Calu3 (cell line): ENCODE data around the gene ZNF445. TPM values are rescaled to one million over a fixed set of nuclear protein-coding genes. Genes with fewer than 3 reads are reported as not detected.

Experiments
- BruUV-seq: library from RNA; stranded (reverse); fragments of 400-500 nt; replicated peaks from 2 replicates; lab custom pipeline; 2021; lab: Mats Ljungman, UMichigan
- CTCF ChIA-PET: fragments of 300-600 bp; sonication (Branson Sonifier 250); formaldehyde crosslinking; loops from one replicate; lab custom pipeline; 2022; ENCODE audit warnings: antibody characterized with exemption; lab: Charles Lee
- DNase-seq: peaks from one replicate; pipeline ENCODE4 v3.0.0; 2022
- H3K27ac Mint-ChIP-seq: one replicate; pipeline ENCODE4 v1.8.0; 2022; ENCODE audit warnings: mixed read lengths; ENCODE audit not compliant: unreplicated experiment
- H3K27me3 Mint-ChIP-seq: one replicate; pipeline ENCODE4 v1.8.0; 2022; ENCODE audit warnings: mixed read lengths; ENCODE audit not compliant: unreplicated experiment
- H3K36me3 Mint-ChIP-seq: one replicate; pipeline ENCODE4 v1.8.0; 2022; ENCODE audit warnings: mild to moderate bottlenecking, moderate library complexity, mixed read lengths; ENCODE audit not compliant: insufficient read depth, unreplicated experiment
- H3K4me1 Mint-ChIP-seq: one replicate; pipeline ENCODE4 v1.8.0; 2022; ENCODE audit warnings: mild to moderate bottlenecking, low read depth, mixed read lengths; ENCODE audit not compliant: unreplicated experiment
- H3K4me3 Mint-ChIP-seq: one replicate; pipeline ENCODE4 v1.8.0; 2022; ENCODE audit warnings: mild to moderate bottlenecking, low read depth, moderate library complexity, mixed read lengths; ENCODE audit not compliant: unreplicated experiment
- H3K9me3 Mint-ChIP-seq: one replicate; pipeline ENCODE4 v1.8.0; 2022; ENCODE audit warnings: low read depth, mixed read lengths; ENCODE audit not compliant: unreplicated experiment
- intact Hi-C: fragments of 100-400 bp; cut with micrococcal nuclease; formaldehyde crosslinking; loops from one replicate; pipeline ENCODE4 v1.10.0; 2022; ENCODE audit not compliant: unreplicated experiment
- total RNA-seq: library from RNA; stranded (reverse); gene quantifications from 2 replicates; pipeline ENCODE4 v1.2.3, GENCODE V29; 2022
- TF ChIP-seq, protein P1 (sequence below): fragments of 200-600 bp; IDR thresholded peaks from one replicate; pipeline ENCODE4 v1.8.0; 2022; ENCODE audit warnings: antibody characterized with exemption; ENCODE audit not compliant: unreplicated experiment

ZNF445 gene
- total RNA-seq, 1 experiment from 2014 or later: 17.3 TPM

- CTCF ChIA-PET: no interaction called here
- intact Hi-C loops: no loop called here
- TF ChIP-seq, protein P1, sequence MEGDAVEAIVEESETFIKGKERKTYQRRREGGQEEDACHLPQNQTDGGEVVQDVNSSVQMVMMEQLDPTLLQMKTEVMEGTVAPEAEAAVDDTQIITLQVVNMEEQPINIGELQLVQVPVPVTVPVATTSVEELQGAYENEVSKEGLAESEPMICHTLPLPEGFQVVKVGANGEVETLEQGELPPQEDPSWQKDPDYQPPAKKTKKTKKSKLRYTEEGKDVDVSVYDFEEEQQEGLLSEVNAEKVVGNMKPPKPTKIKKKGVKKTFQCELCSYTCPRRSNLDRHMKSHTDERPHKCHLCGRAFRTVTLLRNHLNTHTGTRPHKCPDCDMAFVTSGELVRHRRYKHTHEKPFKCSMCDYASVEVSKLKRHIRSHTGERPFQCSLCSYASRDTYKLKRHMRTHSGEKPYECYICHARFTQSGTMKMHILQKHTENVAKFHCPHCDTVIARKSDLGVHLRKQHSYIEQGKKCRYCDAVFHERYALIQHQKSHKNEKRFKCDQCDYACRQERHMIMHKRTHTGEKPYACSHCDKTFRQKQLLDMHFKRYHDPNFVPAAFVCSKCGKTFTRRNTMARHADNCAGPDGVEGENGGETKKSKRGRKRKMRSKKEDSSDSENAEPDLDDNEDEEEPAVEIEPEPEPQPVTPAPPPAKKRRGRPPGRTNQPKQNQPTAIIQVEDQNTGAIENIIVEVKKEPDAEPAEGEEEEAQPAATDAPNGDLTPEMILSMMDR: no peak
- BruUV-seq: no TSS peak
- Mint-ChIP-seq H3K4me3 (no peak overlapping the region), H3K9me3 (no peaks in the 10 kb centered on the region), H3K27me3 (no peaks in the 10 kb centered on the region), H3K36me3 (no peaks in the 10 kb centered on the region), H3K4me1 (no peaks in the 10 kb centered on the region), H3K27ac (no peak overlapping the region)
- DNase-seq: no peak
Measured at GRCh38 chr3:44427683-44428082, 49.8 kb downstream of the ZNF445 start.

DNA sequence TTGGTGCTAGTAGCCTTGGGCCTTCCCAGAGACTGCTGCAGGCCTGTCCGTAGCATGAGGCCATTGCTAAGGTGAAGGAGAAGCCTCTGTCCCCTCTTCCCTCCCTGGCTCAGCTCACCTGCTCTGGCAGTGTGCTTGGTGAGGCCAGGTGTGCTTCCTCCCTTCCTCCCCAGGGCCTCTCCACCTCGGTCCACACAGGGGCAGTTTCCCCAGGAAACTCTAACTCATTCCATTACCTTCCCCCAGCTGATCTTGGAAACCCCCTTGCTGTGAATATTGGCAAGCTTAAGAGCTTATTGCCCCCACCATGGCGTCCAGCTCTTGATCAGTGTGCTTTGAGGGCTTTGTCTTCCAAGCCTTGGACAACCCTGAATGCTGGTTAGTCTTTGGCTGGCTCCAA is 52.7 kb downstream of the ZNF445 start:
- CTCF ChIA-PET: no interaction called here
- no peaks in the 10 kb centered on the region for H3K4me1 Mint-ChIP-seq
- DNase-seq: no peak
- intact Hi-C loops: no loop called here
- H3K27ac Mint-ChIP-seq: no peak overlapping the region
- no peaks in the 10 kb centered on the region for H3K9me3 Mint-ChIP-seq
- H3K4me3 Mint-ChIP-seq: no peak overlapping the region
- H3K36me3 Mint-ChIP-seq: no peaks in the 10 kb centered on the region
- no peaks in the 10 kb centered on the region for H3K27me3 Mint-ChIP-seq
- no TSS peak for BruUV-seq
- TF ChIP-seq, protein P1: no peak

- Mint-ChIP-seq H3K9me3 (peaks cover 4% of the 10 kb centered on the region), H3K27ac (no peak overlapping the region), H3K4me1 (no peaks in the 10 kb centered on the region), H3K36me3 (no peaks in the 10 kb centered on the region), H3K4me3 (no peak overlapping the region), H3K27me3 (no peaks in the 10 kb centered on the region)
- no TSS peak for BruUV-seq
- TF ChIP-seq, protein P1: no peak
- intact Hi-C loops: no loop called here
- CTCF ChIA-PET: no interaction called here
- no peak for DNase-seq
Measured at GRCh38 chr3:44421280-44421679, 56.2 kb downstream of the ZNF445 start.

DNA sequence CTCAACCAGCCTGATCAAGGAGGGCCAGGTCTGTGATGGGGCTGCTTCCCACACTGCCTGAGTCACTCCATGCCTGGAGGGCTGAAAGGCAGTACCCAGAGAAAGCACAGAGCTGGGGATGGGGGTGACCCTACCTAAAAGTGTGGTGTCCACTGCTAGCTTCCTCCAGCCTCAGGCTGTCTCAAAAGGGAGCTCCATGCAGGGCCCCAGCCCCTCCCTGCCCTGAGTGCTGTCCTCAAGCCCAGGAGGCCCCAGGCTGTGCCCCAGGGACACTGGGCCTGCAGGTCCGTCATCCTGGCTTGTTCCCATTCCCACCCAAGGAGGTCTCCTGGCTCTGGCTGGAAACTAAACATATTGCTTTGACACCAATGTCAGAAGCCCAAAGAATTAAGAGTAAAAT is 56.8 kb downstream of the ZNF445 start:
- Mint-ChIP-seq H3K36me3 (no peaks in the 10 kb centered on the region), H3K27ac (no peak overlapping the region), H3K4me3 (no peak overlapping the region), H3K4me1 (no peaks in the 10 kb centered on the region), H3K9me3 (peaks cover 4% of the 10 kb centered on the region), H3K27me3 (no peaks in the 10 kb centered on the region)
- CTCF ChIA-PET: no interaction called here
- intact Hi-C loops: no loop called here
- TF ChIP-seq, protein P1: no peak
- BruUV-seq: no TSS peak
- no peak for DNase-seq
